HepG2 (cell line): ENCODE measurements around the gene ADPGK.

Experiments used
- ARNTL ChIP-seq: sonication (generic); formaldehyde crosslinking; IDR thresholded peaks from 2 replicates; pipeline ENCODE4 v1.4.0; 2020; ENCODE audit warnings: mild to moderate bottlenecking, missing genetic modification reagents
- EHMT2 ChIP-seq: fragments of 200-600 bp; sonication (generic); IDR thresholded peaks from 2 replicates; pipeline ENCODE4 v1.7.0; 2017; ENCODE audit warnings: antibody characterized with exemption, low read depth, low read length, borderline replicate concordance
- ETV6 ChIP-seq: sonication (generic); formaldehyde crosslinking; conservative IDR thresholded peaks from 2 replicates; pipeline ENCODE4 v1.4.0; 2020; ENCODE audit warnings: missing genetic modification reagents
- HOXA3 ChIP-seq: sonication (generic); formaldehyde crosslinking; IDR thresholded peaks from 2 replicates; pipeline ENCODE4 v1.5.0; 2020; ENCODE audit warnings: missing genetic modification reagents
- KDM1A ChIP-seq: IDR thresholded peaks from 2 replicates; pipeline ENCODE4 v1.6.1; 2016; ENCODE audit warnings: missing compliant biosample characterization
- KLF16 ChIP-seq, 2 experiments: sonication (generic) in 1 of 2; formaldehyde crosslinking in 1 of 2; IDR thresholded peaks; 2 replicates each; pipeline versions ENCODE4 v1.6.1 to v1.8.0; 2016 to 2023; ENCODE audit warnings: missing genetic modification reagents in 2 of 2, missing compliant biosample characterization in 1 of 2
- POLR2A ChIP-seq, 2 experiments: IDR thresholded peaks; 2 replicates each; pipeline ENCODE4 v1.6.1; 2011; ENCODE audit warnings: low read depth in 2 of 2, low read length in 2 of 2, mild to moderate bottlenecking in 1 of 2, moderate library complexity in 1 of 2; ENCODE audit not compliant: insufficient read depth in 1 of 2
- POLR2AphosphoS5 ChIP-seq: IDR thresholded peaks from 2 replicates; pipeline ENCODE4 v1.6.1; 2012; ENCODE audit warnings: low read depth, low read length
- RBM22 ChIP-seq: fragments of 200-400 bp; formaldehyde crosslinking; optimal IDR thresholded peaks from 2 replicates; pipeline ENCODE3; 2017; ENCODE audit warnings: mild to moderate bottlenecking, low read length, moderate library complexity
- RBM39 ChIP-seq: fragments of 200-400 bp; formaldehyde crosslinking; IDR thresholded peaks from one replicate; pipeline ENCODE4 v1.6.1; 2018; ENCODE audit warnings: antibody characterized with exemption, mild to moderate bottlenecking, low read depth, low read length; ENCODE audit not compliant: poor library complexity, severe bottlenecking
- TBX3 ChIP-seq: fragments of 450-650 bp; IDR thresholded peaks from 2 replicates; pipeline ENCODE4 v1.6.1; 2017; ENCODE audit warnings: antibody characterized with exemption, mild to moderate bottlenecking, inconsistent platforms, borderline replicate concordance
- TF ChIP-seq, protein P1 (sequence below): sonication (generic); formaldehyde crosslinking; IDR thresholded peaks from 2 replicates; pipeline ENCODE4 v1.5.0; 2020; ENCODE audit warnings: mild to moderate bottlenecking, missing genetic modification reagents, moderate library complexity
- TF ChIP-seq, protein P2 (sequence below): sonication (generic); formaldehyde crosslinking; IDR thresholded peaks from 2 replicates; pipeline ENCODE4 v1.4.0; 2020; ENCODE audit warnings: mild to moderate bottlenecking, missing genetic modification reagents

DNA sequence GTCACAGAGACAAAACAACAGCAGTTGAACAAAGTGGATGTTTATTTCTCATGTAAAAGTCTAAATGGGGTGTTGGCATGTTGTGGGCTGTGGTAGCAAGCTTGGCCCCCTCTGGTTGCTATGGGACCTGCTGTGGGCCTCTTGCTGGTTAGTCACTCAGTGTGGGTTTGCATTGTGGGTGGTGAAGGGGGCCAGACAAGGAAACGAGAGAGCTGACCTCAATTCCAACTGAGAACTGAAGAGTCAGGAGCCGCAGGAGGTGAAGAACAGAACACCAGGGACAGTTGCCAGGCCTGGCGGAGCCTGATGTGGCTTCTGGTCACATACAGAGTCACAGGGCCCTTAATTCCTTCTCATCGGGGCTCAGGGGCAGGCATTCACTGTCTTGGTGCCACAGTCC, 1.9 kb upstream of the ADPGK start:
- TF ChIP-seq ETV6 (CRISPR knock-in tag) = no peak
- TF ChIP-seq, protein P1, sequence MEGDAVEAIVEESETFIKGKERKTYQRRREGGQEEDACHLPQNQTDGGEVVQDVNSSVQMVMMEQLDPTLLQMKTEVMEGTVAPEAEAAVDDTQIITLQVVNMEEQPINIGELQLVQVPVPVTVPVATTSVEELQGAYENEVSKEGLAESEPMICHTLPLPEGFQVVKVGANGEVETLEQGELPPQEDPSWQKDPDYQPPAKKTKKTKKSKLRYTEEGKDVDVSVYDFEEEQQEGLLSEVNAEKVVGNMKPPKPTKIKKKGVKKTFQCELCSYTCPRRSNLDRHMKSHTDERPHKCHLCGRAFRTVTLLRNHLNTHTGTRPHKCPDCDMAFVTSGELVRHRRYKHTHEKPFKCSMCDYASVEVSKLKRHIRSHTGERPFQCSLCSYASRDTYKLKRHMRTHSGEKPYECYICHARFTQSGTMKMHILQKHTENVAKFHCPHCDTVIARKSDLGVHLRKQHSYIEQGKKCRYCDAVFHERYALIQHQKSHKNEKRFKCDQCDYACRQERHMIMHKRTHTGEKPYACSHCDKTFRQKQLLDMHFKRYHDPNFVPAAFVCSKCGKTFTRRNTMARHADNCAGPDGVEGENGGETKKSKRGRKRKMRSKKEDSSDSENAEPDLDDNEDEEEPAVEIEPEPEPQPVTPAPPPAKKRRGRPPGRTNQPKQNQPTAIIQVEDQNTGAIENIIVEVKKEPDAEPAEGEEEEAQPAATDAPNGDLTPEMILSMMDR (CRISPR knock-in tag) = no peak
- TF ChIP-seq ARNTL (CRISPR knock-in tag) = no peak
- TF ChIP-seq TBX3 = no peak
- TF ChIP-seq HOXA3 (CRISPR knock-in tag) = no peak
- no peak for TF ChIP-seq RBM39
- TF ChIP-seq KLF16 (CRISPR knock-in tag; IDR thresholded peaks at IDR 0.05) = no peak
- TF ChIP-seq POLR2AphosphoS5 = no peak
- no peak for TF ChIP-seq RBM22
- TF ChIP-seq, protein P2, sequence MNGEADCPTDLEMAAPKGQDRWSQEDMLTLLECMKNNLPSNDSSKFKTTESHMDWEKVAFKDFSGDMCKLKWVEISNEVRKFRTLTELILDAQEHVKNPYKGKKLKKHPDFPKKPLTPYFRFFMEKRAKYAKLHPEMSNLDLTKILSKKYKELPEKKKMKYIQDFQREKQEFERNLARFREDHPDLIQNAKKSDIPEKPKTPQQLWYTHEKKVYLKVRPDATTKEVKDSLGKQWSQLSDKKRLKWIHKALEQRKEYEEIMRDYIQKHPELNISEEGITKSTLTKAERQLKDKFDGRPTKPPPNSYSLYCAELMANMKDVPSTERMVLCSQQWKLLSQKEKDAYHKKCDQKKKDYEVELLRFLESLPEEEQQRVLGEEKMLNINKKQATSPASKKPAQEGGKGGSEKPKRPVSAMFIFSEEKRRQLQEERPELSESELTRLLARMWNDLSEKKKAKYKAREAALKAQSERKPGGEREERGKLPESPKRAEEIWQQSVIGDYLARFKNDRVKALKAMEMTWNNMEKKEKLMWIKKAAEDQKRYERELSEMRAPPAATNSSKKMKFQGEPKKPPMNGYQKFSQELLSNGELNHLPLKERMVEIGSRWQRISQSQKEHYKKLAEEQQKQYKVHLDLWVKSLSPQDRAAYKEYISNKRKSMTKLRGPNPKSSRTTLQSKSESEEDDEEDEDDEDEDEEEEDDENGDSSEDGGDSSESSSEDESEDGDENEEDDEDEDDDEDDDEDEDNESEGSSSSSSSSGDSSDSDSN = no peak
- TF ChIP-seq KDM1A (CRISPR knock-in tag) = no peak
- TF ChIP-seq POLR2A (IDR thresholded peaks at IDR 0.05; ENCODE audit: insufficient read depth in 1 of 2, low read depth in 2 of 2, low read length in 2 of 2) = no peak
- TF ChIP-seq EHMT2 = no peak
